Neural progenitor cell (in vitro differentiated cells): ENCODE measurements around the gene PANX3. TPM values are rescaled to one million over a fixed set of nuclear protein-coding genes. Genes with fewer than 3 reads are reported as not detected.

Source experiments
- DNase-seq: peaks from one replicate; pipeline ENCODE4 v3.0.0-alpha.2; 2016; ENCODE audit warnings: low spot score
- H2AFZ ChIP-seq: fragments of 200-600 bp; sonication (generic); replicated peaks from 2 replicates; pipeline ENCODE4 v1.6.1; 2016; ENCODE audit warnings: antibody characterized with exemption
- H3F3A ChIP-seq: fragments of 200-600 bp; sonication (generic); 2 replicates; pipeline ENCODE4 v1.6.1; 2016; ENCODE audit warnings: antibody characterized with exemption, low read depth
- H3K27ac ChIP-seq: fragments of 200-600 bp; sonication (generic); 2 replicates; pipeline ENCODE4 v1.5.1; 2016; ENCODE audit warnings: mild to moderate bottlenecking
- H3K27me3 ChIP-seq: fragments of 200-600 bp; sonication (generic); 2 replicates; pipeline ENCODE4 v1.6.1; 2016; ENCODE audit warnings: mild to moderate bottlenecking, moderate library complexity
- H3K36me3 ChIP-seq: fragments of 200-600 bp; sonication (generic); 2 replicates; pipeline ENCODE4 v1.5.1; 2016
- H3K4me1 ChIP-seq: fragments of 200-600 bp; sonication (generic); 2 replicates; pipeline ENCODE4 v1.6.1; 2016; ENCODE audit warnings: mixed run types
- H3K4me2 ChIP-seq: fragments of 200-600 bp; sonication (generic); 2 replicates; pipeline ENCODE4 v1.6.1; 2016
- H3K4me3 ChIP-seq: fragments of 200-600 bp; sonication (generic); 2 replicates; pipeline ENCODE4 v1.5.1; 2016
- H3K79me2 ChIP-seq: fragments of 200-600 bp; sonication (generic); 2 replicates; pipeline ENCODE4 v1.6.1; 2016; ENCODE audit warnings: low read depth
- H3K9ac ChIP-seq: fragments of 200-600 bp; sonication (generic); 2 replicates; pipeline ENCODE4 v1.6.1; 2016
- H3K9me3 ChIP-seq: fragments of 200-600 bp; sonication (generic); 2 replicates; pipeline ENCODE4 v1.5.1; 2016; ENCODE audit warnings: low read depth
- H4K20me1 ChIP-seq: fragments of 200-600 bp; sonication (generic); 2 replicates; pipeline ENCODE4 v1.6.1; 2016; ENCODE audit warnings: low read depth
- H3K27ac Mint-ChIP-seq: 3 replicates; pipeline ENCODE4 v1.8.0; 2021; ENCODE audit warnings: mixed read lengths
- H3K27me3 Mint-ChIP-seq: 2 replicates; pipeline ENCODE4 v1.8.0; 2022; ENCODE audit warnings: low read depth, mild to moderate bottlenecking, inconsistent platforms, moderate library complexity, mixed read lengths; ENCODE audit not compliant: insufficient read depth
- H3K36me3 Mint-ChIP-seq: 3 replicates; pipeline ENCODE4 v1.8.0; 2021; ENCODE audit warnings: mixed read lengths
- H3K4me1 Mint-ChIP-seq: 3 replicates; pipeline ENCODE4 v1.8.0; 2021; ENCODE audit warnings: mixed read lengths
- H3K4me3 Mint-ChIP-seq: 3 replicates; pipeline ENCODE4 v1.8.0; 2021; ENCODE audit warnings: mild to moderate bottlenecking, moderate library complexity, mixed read lengths
- H3K9me3 Mint-ChIP-seq: 3 replicates; pipeline ENCODE4 v1.8.0; 2020; ENCODE audit warnings: mixed read lengths
- EZH2 ChIP-seq: fragments of 200-600 bp; sonication (generic); IDR thresholded peaks from 2 replicates; pipeline ENCODE4 v1.6.1; 2017; ENCODE audit warnings: antibody characterized with exemption, mild to moderate bottlenecking, moderate library complexity
- EZH2phosphoT487 ChIP-seq: fragments of 200-600 bp; sonication (generic); IDR thresholded peaks from 2 replicates; pipeline ENCODE4 v1.6.1; 2017; ENCODE audit warnings: antibody characterized with exemption
- total RNA-seq: library from RNA; depleted of rRNA; stranded (reverse); fragments of >200 nt; gene quantifications from 2 replicates; pipeline ENCODE4 v1.2.3, GENCODE V29; 2015; ENCODE audit warnings: low replicate concordance
- TF ChIP-seq, protein P1 (sequence below): fragments of 200-600 bp; sonication (generic); IDR thresholded peaks from 2 replicates; pipeline ENCODE4 v1.5.1; 2017; ENCODE audit warnings: antibody characterized with exemption, mild to moderate bottlenecking

Gene PANX3
- total RNA-seq, 1 donor from 2014 or later, result not detected

DNA sequence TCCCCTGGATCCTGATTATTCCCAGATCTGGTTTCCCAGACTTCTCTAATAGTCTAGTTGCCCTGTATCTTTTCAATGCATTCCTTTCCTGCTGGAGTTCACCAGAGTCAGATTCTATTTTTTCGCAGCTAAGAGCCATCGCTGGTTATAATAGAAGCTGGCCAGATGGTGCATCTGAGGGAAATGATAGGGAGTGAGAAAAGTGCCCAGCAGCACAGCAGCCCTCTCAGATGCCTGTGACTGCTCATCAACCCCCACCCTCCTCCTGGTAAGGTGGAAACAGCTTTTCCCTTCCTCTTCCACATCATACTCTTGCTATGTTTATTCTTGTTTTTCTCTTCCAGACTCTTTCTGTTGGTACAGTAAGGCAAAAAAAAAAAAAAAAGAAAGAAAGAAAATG lies 28.7 kb upstream of the PANX3 start:
- Histone ChIP-seq H3K79me2 (no peaks in the 10 kb centered on the region), H3K4me1 (peaks cover 6% of the 10 kb centered on the region), H3K27me3 (no peaks in the 10 kb centered on the region), H3F3A (no peaks in the 10 kb centered on the region), H4K20me1 (no peaks in the 10 kb centered on the region), H3K9me3 (no peaks in the 10 kb centered on the region), H3K4me2 (no peak overlapping the region), H3K4me3 (no peak overlapping the region), H3K36me3 (no peaks in the 10 kb centered on the region), H3K27ac (no peak overlapping the region), H3K9ac (no peak overlapping the region), H2AFZ (no peak overlapping the region)
- no peak for DNase-seq
- no peak overlapping the region for H3K4me3 Mint-ChIP-seq
- no peaks in the 10 kb centered on the region for H3K36me3 Mint-ChIP-seq
- H3K9me3 Mint-ChIP-seq, result no peaks in the 10 kb centered on the region
- H3K4me1 Mint-ChIP-seq, result peaks cover 6% of the 10 kb centered on the region
- H3K27me3 Mint-ChIP-seq, result peaks cover 2% of the 10 kb centered on the region
- no peak overlapping the region for H3K27ac Mint-ChIP-seq
- TF ChIP-seq EZH2phosphoT487, result no peak

DNA sequence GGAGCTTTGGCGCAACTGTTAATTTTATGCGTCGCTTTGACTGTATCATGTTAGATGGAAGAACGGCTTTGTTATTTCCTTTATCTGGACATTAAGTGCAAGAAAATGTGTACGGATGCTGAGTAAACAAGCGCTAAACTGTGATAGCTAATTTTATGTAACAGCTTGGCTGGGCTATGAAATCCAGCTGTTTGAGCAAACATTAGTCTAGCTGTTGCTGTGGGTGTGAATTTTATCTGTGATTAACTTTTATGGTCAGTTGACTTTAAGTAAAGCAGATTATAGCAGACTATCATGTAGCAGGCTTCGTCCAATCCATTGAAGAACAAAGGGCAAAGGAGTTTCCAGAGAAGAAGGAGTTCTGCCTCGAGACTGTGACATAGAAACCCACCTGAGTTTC lies 27.4 kb upstream of the PANX3 start:
- H3K4me2 ChIP-seq, result no peak overlapping the region
- H4K20me1 ChIP-seq, result no peaks in the 10 kb centered on the region
- H3K27ac ChIP-seq, result no peak overlapping the region
- H3K9ac ChIP-seq, result no peak overlapping the region
- no peak overlapping the region for H3K4me3 ChIP-seq
- no peaks in the 10 kb centered on the region for H3K79me2 ChIP-seq
- no peaks in the 10 kb centered on the region for H3K9me3 ChIP-seq
- no peak overlapping the region for H3K4me3 Mint-ChIP-seq
- H3K27me3 ChIP-seq, result no peaks in the 10 kb centered on the region
- H2AFZ ChIP-seq, result no peak overlapping the region
- TF ChIP-seq EZH2 (no peak), EZH2phosphoT487 (no peak)
- H3K27me3 Mint-ChIP-seq, result peaks cover 2% of the 10 kb centered on the region
- H3K9me3 Mint-ChIP-seq, result no peaks in the 10 kb centered on the region
- no peaks in the 10 kb centered on the region for H3K36me3 ChIP-seq
- DNase-seq, result no peak
- no peaks in the 10 kb centered on the region for H3F3A ChIP-seq
- H3K4me1 ChIP-seq, result peaks cover under 1% of the 10 kb centered on the region
- no peak overlapping the region for H3K27ac Mint-ChIP-seq
- H3K4me1 Mint-ChIP-seq, result peaks cover 6% of the 10 kb centered on the region
- H3K36me3 Mint-ChIP-seq, result no peaks in the 10 kb centered on the region

DNA sequence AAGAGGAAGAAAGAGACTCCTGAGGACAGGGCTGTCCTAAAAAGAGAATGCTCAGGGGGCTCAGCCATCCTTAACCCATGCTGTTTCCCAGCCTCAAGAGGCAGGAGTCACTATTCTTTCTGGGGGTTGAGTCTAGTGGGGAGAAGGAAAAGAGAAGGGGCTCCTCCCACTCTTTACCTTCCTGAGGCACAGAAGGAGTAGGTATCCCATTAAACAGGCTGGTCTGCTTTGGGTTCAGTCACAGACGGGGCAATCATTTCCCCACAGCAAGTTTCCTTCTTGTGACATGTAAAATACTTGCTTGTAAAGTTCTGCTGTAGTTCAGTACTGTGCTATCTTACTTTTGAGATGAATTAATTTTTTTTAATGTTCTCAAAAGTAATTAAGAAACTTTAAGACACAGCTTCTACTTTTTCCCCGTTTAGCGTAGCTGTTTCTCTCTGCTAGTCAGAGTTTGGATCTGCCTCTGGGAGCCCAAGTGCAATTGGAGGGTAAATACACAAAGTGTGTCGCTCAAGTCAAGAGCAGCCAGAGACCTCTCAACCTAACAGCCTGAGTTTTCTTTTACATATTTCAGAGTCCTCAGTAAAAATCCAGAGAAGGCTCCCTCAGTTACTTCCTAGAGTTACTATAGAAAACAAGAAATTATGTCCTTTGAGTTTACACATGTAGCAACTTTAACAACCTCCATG lies 26.4 kb upstream of the PANX3 start:
- no peak overlapping the region for H3K27ac ChIP-seq

DNA sequence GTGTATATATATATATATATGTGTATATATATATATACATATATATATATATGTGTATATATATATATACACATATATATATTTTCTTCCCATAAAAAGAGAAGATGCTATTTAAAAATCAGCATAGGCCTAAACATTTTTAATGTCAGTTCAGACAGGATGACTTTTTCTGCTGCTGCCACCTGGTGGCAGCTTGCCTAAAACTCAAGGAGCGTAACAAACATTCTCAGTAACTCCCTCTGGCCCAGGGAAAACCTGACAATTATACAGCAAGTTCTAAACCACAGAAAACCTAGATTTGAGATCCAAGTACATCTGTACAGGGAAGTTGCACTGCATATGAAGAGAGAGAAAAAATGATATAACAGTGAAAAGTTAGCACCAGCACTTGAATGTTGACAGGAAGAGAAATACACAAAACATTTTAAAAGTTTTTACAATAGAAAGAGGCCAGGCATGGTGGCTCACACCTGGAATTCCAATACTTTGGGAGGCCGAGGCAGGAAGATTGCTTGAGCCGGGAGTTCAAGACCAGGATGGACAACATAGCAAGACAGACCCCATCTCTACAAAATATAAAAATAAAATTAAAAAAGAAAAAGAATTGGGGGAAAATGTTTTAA lies 24.9 kb upstream of the PANX3 start:
- H3K9me3 Mint-ChIP-seq, result peaks cover 2% of the 10 kb centered on the region

More for the DNA sequence above, 26.4 kb upstream of the PANX3 start:
- Histone ChIP-seq H3F3A (peaks cover under 1% of the 10 kb centered on the region), H3K27me3 (no peaks in the 10 kb centered on the region), H2AFZ (peak overlapping the region; percentile 34), H3K36me3 (no peaks in the 10 kb centered on the region), H3K79me2 (no peaks in the 10 kb centered on the region), H4K20me1 (no peaks in the 10 kb centered on the region), H3K9ac (no peak overlapping the region), H3K9me3 (no peaks in the 10 kb centered on the region), H3K4me2 (no peak overlapping the region), H3K4me1 (no peaks in the 10 kb centered on the region), H3K4me3 (no peak overlapping the region)
- no peaks in the 10 kb centered on the region for H3K27me3 Mint-ChIP-seq
- TF ChIP-seq EZH2 (no peak), EZH2phosphoT487 (no peak)
- TF ChIP-seq, protein P1, sequence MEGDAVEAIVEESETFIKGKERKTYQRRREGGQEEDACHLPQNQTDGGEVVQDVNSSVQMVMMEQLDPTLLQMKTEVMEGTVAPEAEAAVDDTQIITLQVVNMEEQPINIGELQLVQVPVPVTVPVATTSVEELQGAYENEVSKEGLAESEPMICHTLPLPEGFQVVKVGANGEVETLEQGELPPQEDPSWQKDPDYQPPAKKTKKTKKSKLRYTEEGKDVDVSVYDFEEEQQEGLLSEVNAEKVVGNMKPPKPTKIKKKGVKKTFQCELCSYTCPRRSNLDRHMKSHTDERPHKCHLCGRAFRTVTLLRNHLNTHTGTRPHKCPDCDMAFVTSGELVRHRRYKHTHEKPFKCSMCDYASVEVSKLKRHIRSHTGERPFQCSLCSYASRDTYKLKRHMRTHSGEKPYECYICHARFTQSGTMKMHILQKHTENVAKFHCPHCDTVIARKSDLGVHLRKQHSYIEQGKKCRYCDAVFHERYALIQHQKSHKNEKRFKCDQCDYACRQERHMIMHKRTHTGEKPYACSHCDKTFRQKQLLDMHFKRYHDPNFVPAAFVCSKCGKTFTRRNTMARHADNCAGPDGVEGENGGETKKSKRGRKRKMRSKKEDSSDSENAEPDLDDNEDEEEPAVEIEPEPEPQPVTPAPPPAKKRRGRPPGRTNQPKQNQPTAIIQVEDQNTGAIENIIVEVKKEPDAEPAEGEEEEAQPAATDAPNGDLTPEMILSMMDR, result no peak
- peaks cover 6% of the 10 kb centered on the region for H3K4me1 Mint-ChIP-seq
- H3K9me3 Mint-ChIP-seq, result peaks cover 2% of the 10 kb centered on the region
- H3K27ac Mint-ChIP-seq, result no peak overlapping the region
- H3K4me3 Mint-ChIP-seq, result no peak overlapping the region
- DNase-seq, result no peak
- no peaks in the 10 kb centered on the region for H3K36me3 Mint-ChIP-seq

More for the DNA sequence above, 24.9 kb upstream of the PANX3 start:
- Histone ChIP-seq H3K36me3 (no peaks in the 10 kb centered on the region), H4K20me1 (no peaks in the 10 kb centered on the region), H3K4me1 (no peaks in the 10 kb centered on the region), H3K9me3 (no peaks in the 10 kb centered on the region), H3K27me3 (no peaks in the 10 kb centered on the region), H3K79me2 (no peaks in the 10 kb centered on the region), H3K9ac (no peak overlapping the region), H3K4me3 (no peak overlapping the region), H3K27ac (no peak overlapping the region), H3K4me2 (no peak overlapping the region), H2AFZ (no peak overlapping the region), H3F3A (peaks cover 4% of the 10 kb centered on the region)
- TF ChIP-seq EZH2, result no peak
- TF ChIP-seq, protein P1, result peak; percentile 73
- H3K36me3 Mint-ChIP-seq, result no peaks in the 10 kb centered on the region
- H3K4me3 Mint-ChIP-seq, result no peak overlapping the region
- H3K4me1 Mint-ChIP-seq, result peaks cover 6% of the 10 kb centered on the region
- peak; percentile 76 for DNase-seq
- H3K27ac Mint-ChIP-seq, result no peak overlapping the region
- H3K27me3 Mint-ChIP-seq, result no peaks in the 10 kb centered on the region
